HEK293T (cell line): Measurements from ENCODE around the gene CYYR1.

ENCODE experiments used
- ARNT ChIP-seq: fragments of 450-650 bp; IDR thresholded peaks from 2 replicates; pipeline ENCODE4 v1.6.1; 2017; ENCODE audit warnings: mild to moderate bottlenecking
- BHLHE40 ChIP-seq: fragments of 450-650 bp; IDR thresholded peaks from 2 replicates; pipeline ENCODE4 v1.6.1; 2016; ENCODE audit warnings: mild to moderate bottlenecking, moderate library complexity, borderline replicate concordance
- CTBP1 ChIP-seq: fragments of 450-650 bp; IDR thresholded peaks from 2 replicates; pipeline ENCODE4 v1.6.1; 2016; ENCODE audit warnings: borderline replicate concordance
- ELF4 ChIP-seq: fragments of 450-650 bp; IDR thresholded peaks from 2 replicates; pipeline ENCODE4 v1.6.1; 2017; ENCODE audit warnings: antibody characterized with exemption
- FOXA1 ChIP-seq: fragments of 450-650 bp; IDR thresholded peaks from 2 replicates; pipeline ENCODE4 v1.6.1; 2016; ENCODE audit warnings: mild to moderate bottlenecking
- FOXK2 ChIP-seq: fragments of 450-650 bp; IDR thresholded peaks from 2 replicates; pipeline ENCODE4 v1.6.1; 2016; ENCODE audit warnings: mild to moderate bottlenecking
- FOXM1 ChIP-seq: fragments of 450-650 bp; IDR thresholded peaks from 2 replicates; pipeline ENCODE4 v1.6.1; 2017; ENCODE audit warnings: mild to moderate bottlenecking, borderline replicate concordance
- HDGF ChIP-seq: fragments of 450-650 bp; IDR thresholded peaks from 2 replicates; pipeline ENCODE4 v1.6.1; 2017; ENCODE audit warnings: antibody characterized with exemption, borderline replicate concordance
- PKNOX1 ChIP-seq: fragments of 450-650 bp; IDR thresholded peaks from 2 replicates; pipeline ENCODE4 v1.6.1; 2016
- SP1 ChIP-seq: fragments of 450-650 bp; IDR thresholded peaks from 2 replicates; pipeline ENCODE4 v1.6.1; 2017
- TARDBP ChIP-seq: fragments of 450-650 bp; IDR thresholded peaks from 2 replicates; pipeline ENCODE4 v1.6.1; 2016
- ZNF384 ChIP-seq: fragments of 450-650 bp; IDR thresholded peaks from 2 replicates; pipeline ENCODE4 v1.6.1; 2016

GRCh38 chr21:26583769-26584168 lies 10.7 kb upstream of the CYYR1 start:
- TF ChIP-seq SP1 = no peak
- no peak for TF ChIP-seq PKNOX1
- TF ChIP-seq FOXM1 = no peak
- no peak for TF ChIP-seq BHLHE40
- TF ChIP-seq FOXA1 = no peak
- no peak for TF ChIP-seq ELF4
- no peak for TF ChIP-seq FOXK2
- TF ChIP-seq CTBP1 = no peak
- TF ChIP-seq TARDBP = no peak
- TF ChIP-seq ZNF384 = no peak
- TF ChIP-seq ARNT = no peak
- TF ChIP-seq HDGF = no peak
